ENCODE results near the gene CFAP299.

DNA sequence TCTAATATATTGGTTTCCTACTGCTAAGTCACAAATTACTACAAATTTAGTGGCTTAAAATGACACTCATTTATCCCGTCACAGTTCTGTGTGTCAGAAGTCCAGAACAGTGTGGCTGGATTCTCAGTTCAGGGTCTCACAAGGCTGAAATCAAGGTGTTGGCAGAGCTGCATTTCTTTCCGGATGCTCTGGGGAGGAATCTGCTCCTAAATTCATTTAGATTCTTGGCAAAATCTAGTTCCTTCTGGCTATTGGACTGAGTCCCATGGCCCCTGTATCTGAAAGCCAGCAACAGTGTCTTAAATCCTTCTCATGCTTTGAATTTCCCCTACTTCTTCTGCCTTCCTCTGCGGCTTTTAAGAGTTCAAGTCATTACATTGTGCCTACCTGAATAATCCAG, 591.9 kb downstream of the CFAP299 start:
- TF ChIP-seq, protein P1, sequence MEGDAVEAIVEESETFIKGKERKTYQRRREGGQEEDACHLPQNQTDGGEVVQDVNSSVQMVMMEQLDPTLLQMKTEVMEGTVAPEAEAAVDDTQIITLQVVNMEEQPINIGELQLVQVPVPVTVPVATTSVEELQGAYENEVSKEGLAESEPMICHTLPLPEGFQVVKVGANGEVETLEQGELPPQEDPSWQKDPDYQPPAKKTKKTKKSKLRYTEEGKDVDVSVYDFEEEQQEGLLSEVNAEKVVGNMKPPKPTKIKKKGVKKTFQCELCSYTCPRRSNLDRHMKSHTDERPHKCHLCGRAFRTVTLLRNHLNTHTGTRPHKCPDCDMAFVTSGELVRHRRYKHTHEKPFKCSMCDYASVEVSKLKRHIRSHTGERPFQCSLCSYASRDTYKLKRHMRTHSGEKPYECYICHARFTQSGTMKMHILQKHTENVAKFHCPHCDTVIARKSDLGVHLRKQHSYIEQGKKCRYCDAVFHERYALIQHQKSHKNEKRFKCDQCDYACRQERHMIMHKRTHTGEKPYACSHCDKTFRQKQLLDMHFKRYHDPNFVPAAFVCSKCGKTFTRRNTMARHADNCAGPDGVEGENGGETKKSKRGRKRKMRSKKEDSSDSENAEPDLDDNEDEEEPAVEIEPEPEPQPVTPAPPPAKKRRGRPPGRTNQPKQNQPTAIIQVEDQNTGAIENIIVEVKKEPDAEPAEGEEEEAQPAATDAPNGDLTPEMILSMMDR (IDR thresholded peaks at IDR 0.05; ENCODE audit: low read depth, low read length, poor library complexity, severe bottlenecking): no peak
- no peak for TF ChIP-seq EZH2phosphoT487 (IDR thresholded peaks at IDR 0.05; ENCODE audit: borderline replicate concordance, low read length)

Measured in DOHH2 (cell line).